ENCODE data around the gene CHST4. TPM values are rescaled to one million over a fixed set of nuclear protein-coding genes. Genes with fewer than 3 reads are reported as not detected.

Gene CHST4
- total and polyA plus RNA-seq, 3 donors from 2014 or later = 0.32 to 0.56 TPM; not detected in 1

GRCh38 chr16:71482569-71482968 lies 43.7 kb upstream of the CHST4 start:
- H3K9me3 ChIP-seq = no peaks in the 10 kb centered on the region
- no peaks in the 10 kb centered on the region for H3K36me3 ChIP-seq (ENCODE audit: low read depth, missing control alignments)
- WGBS, 2 donors = 87 to 88% methylated on average over 5 of the region's 5 CpGs
- H3K4me3 ChIP-seq = no peak overlapping the region
- DNase-seq = no peak
- no peak overlapping the region for H3K27ac ChIP-seq
- H3K27me3 ChIP-seq = no peaks in the 10 kb centered on the region
- TF ChIP-seq POLR2A (IDR thresholded peaks at IDR 0.05) = no peak
- no peak for TF ChIP-seq CTCF (IDR thresholded peaks at IDR 0.05)
- intact Hi-C loops (cut with DNase I; ENCODE audit: low total_unique reads) = no loop called here
- H3K4me1 ChIP-seq = no peaks in the 10 kb centered on the region

- intact Hi-C loops (cut with DNase I; ENCODE audit: low total_unique reads) = no loop called here
- no peaks in the 10 kb centered on the region for H3K27me3 ChIP-seq
- 0% methylated on average over 22 to 38 of the region's 44 CpGs for WGBS, 2 donors
- no peaks in the 10 kb centered on the region for H3K9me3 ChIP-seq
- H3K36me3 ChIP-seq (ENCODE audit: low read depth, missing control alignments) = no peaks in the 10 kb centered on the region
- H3K27ac ChIP-seq = peak overlapping the region; percentile 93 to 94
- DNase-seq = peak; percentile 96
- no peaks in the 10 kb centered on the region for H3K4me1 ChIP-seq
- TF ChIP-seq CTCF (IDR thresholded peaks at IDR 0.05) (no peak), POLR2A (IDR thresholded peaks at IDR 0.05) (no peak)
- H3K4me3 ChIP-seq = peak overlapping the region; percentile 73 to 90
Observed at GRCh38 chr16:71484006-71484893, 42.0 kb upstream of the CHST4 start.

GRCh38 chr16:71489122-71489521 lies 37.1 kb upstream of the CHST4 start, which contains the start of gene ZNF19:
Gene ZNF19, minus strand, starts transcription at chr16:71489324. Its CDS starts 7,210 bp downstream, at chr16:71482114.
- intact Hi-C loops (cut with DNase I; ENCODE audit: low total_unique reads) = no loop called here
- H3K4me1 ChIP-seq = no peaks in the 10 kb centered on the region
- peak within 1 kb of the TSS; percentile 37 to 44 for H3K27ac ChIP-seq
- no peak for TF ChIP-seq POLR2A (IDR thresholded peaks at IDR 0.05)
- TF ChIP-seq CTCF (IDR thresholded peaks at IDR 0.05) = no peak
- peak within 1 kb of the TSS; percentile 36 to 55 for H3K4me3 ChIP-seq
- peak; percentile 58 for DNase-seq
- 65 to 66% methylated on average over 22 of the region's 22 CpGs for WGBS, 2 donors
- H3K9me3 ChIP-seq = no peaks in the 10 kb centered on the region
- no peaks in the 10 kb centered on the region for H3K36me3 ChIP-seq (ENCODE audit: low read depth, missing control alignments)
- H3K27me3 ChIP-seq = no peaks in the 10 kb centered on the region

GRCh38 chr16:71490361-71490760 lies 35.9 kb upstream of the CHST4 start:
- H3K36me3 ChIP-seq (ENCODE audit: low read depth, missing control alignments) = no peaks in the 10 kb centered on the region
- no peak overlapping the region for H3K27ac ChIP-seq
- intact Hi-C loops (cut with DNase I; ENCODE audit: low total_unique reads) = no loop called here
- no peaks in the 10 kb centered on the region for H3K9me3 ChIP-seq
- H3K4me1 ChIP-seq = no peaks in the 10 kb centered on the region
- no peak overlapping the region for H3K4me3 ChIP-seq
- no peak for DNase-seq
- TF ChIP-seq CTCF (IDR thresholded peaks at IDR 0.05) = no peak
- H3K27me3 ChIP-seq = no peaks in the 10 kb centered on the region

GRCh38 chr16:71491054-71491453 lies 35.2 kb upstream of the CHST4 start:
- intact Hi-C loops (cut with DNase I; ENCODE audit: low total_unique reads) = no loop called here
- H3K4me1 ChIP-seq = no peaks in the 10 kb centered on the region
- no peaks in the 10 kb centered on the region for H3K36me3 ChIP-seq (ENCODE audit: low read depth, missing control alignments)
- H3K4me3 ChIP-seq = no peak overlapping the region
- 66 to 77% methylated on average over 3 of the region's 3 CpGs for WGBS, 2 donors
- H3K27me3 ChIP-seq = no peaks in the 10 kb centered on the region
- no peaks in the 10 kb centered on the region for H3K9me3 ChIP-seq
- TF ChIP-seq POLR2A (IDR thresholded peaks at IDR 0.05) = no peak
- H3K27ac ChIP-seq = no peak overlapping the region
- no peak for DNase-seq
